HG02642 (cell line): Measurements from ENCODE around the gene PHKB.
"Not testable (repeated sequence)": the region's sequence is repeated elsewhere in the genome, so short reads cannot be mapped to it uniquely, and the experiment has no call there.

Source experiments
- ATAC-seq: cut with Tn5 transposase; IDR thresholded peaks from one replicate; pipeline ENCODE4 v1.9.1; 2021; ENCODE audit warnings: mild to moderate bottlenecking; ENCODE audit not compliant: unreplicated experiment, poor library complexity

The PHKB gene

GRCh38 chr16:47657977-47658376 lies 196.8 kb downstream of the PHKB start:
- ATAC-seq: no peak

- no peak for ATAC-seq
Measured at GRCh38 chr16:47660540-47660939, 199.4 kb downstream of the PHKB start.

GRCh38 chr16:47664653-47665325 lies 203.7 kb downstream of the PHKB start:
- ATAC-seq: no peak

- no peak for ATAC-seq
Measured at GRCh38 chr16:47666434-47666833, 205.3 kb downstream of the PHKB start.

- no peak for ATAC-seq
Measured at GRCh38 chr16:47667956-47668355, 206.8 kb downstream of the PHKB start.

- ATAC-seq: no peak
Measured at GRCh38 chr16:47672475-47672874, 211.3 kb downstream of the PHKB start.

- no peak for ATAC-seq
Measured at GRCh38 chr16:47676635-47677177, 215.6 kb downstream of the PHKB start.

- ATAC-seq: not testable (repeated sequence)
Measured at GRCh38 chr16:47681571-47681970, 220.4 kb downstream of the PHKB start.

- no peak for ATAC-seq
Measured at GRCh38 chr16:47687694-47688093, 226.6 kb downstream of the PHKB start.

- ATAC-seq: no peak
Measured at GRCh38 chr16:47693226-47693625, 232.1 kb downstream of the PHKB start.

- ATAC-seq: no peak
Measured at GRCh38 chr16:47694543-47694942, 233.4 kb downstream of the PHKB start.

- ATAC-seq: no peak
Measured at GRCh38 chr16:47695756-47696155, 234.6 kb downstream of the PHKB start.

- no peak for ATAC-seq
Measured at GRCh38 chr16:47697826-47698225, 236.7 kb downstream of the PHKB start.

GRCh38 chr16:47699106-47699505 lies 238.0 kb downstream of the PHKB start:
- ATAC-seq: no peak

GRCh38 chr16:47700857-47701587 lies 239.9 kb downstream of the PHKB start:
- ATAC-seq: no peak

GRCh38 chr16:47705266-47705665 lies 244.1 kb downstream of the PHKB start:
- no peak for ATAC-seq

GRCh38 chr16:47711809-47712208 lies 250.7 kb downstream of the PHKB start:
- ATAC-seq: no peak

- peak; percentile 14 for ATAC-seq
Measured at GRCh38 chr16:47712276-47713224, 251.4 kb downstream of the PHKB start.

- peak; percentile 58 for ATAC-seq
Measured at GRCh38 chr16:47713225-47713595, 252.1 kb downstream of the PHKB start.

- ATAC-seq: no peak
Measured at GRCh38 chr16:47715442-47716083, 254.4 kb downstream of the PHKB start.
